Measurements from ENCODE around the gene PFDN4. TPM values are rescaled to one million over a fixed set of nuclear protein-coding genes. Genes with fewer than 3 reads are reported as not detected.

Gene PFDN4
- total and polyA plus RNA-seq, 2 donors (not counting 1 experiment from before 2014, with no cell fraction given): 9.1 to 16.8 TPM

DNA sequence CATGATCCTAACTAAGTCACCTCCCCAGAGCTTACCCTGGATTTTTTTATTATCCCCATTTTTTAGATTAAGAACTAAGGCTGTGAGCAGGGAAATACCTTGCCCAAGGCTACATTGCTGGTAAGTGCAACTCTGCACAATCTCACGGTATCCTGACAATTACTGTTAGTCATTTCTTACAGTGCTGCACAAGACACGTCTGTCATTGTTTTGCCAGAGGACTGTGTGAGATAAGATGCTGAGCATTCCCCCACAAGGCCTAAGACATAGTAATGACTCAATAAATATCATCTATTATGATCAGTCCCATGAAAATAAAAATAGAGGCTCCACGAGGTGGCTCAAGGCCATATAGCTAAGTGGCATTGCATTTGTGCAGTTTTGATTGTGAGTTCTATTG, 21.0 kb downstream of the PFDN4 start:
- TF ChIP-seq EZH2 (IDR thresholded peaks at IDR 0.05; ENCODE audit: borderline replicate concordance, insufficient read depth, low read depth, low read length, poor library complexity, severe bottlenecking): no peak
- TF ChIP-seq, protein P1, sequence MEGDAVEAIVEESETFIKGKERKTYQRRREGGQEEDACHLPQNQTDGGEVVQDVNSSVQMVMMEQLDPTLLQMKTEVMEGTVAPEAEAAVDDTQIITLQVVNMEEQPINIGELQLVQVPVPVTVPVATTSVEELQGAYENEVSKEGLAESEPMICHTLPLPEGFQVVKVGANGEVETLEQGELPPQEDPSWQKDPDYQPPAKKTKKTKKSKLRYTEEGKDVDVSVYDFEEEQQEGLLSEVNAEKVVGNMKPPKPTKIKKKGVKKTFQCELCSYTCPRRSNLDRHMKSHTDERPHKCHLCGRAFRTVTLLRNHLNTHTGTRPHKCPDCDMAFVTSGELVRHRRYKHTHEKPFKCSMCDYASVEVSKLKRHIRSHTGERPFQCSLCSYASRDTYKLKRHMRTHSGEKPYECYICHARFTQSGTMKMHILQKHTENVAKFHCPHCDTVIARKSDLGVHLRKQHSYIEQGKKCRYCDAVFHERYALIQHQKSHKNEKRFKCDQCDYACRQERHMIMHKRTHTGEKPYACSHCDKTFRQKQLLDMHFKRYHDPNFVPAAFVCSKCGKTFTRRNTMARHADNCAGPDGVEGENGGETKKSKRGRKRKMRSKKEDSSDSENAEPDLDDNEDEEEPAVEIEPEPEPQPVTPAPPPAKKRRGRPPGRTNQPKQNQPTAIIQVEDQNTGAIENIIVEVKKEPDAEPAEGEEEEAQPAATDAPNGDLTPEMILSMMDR (IDR thresholded peaks at IDR 0.05): no peak
- no peaks in the 10 kb centered on the region for H3K36me3 ChIP-seq (replicated peaks in 1 of 2; ENCODE audit: control extremely low read depth in 1 of 2, control insufficient read depth in 1 of 2, extremely low read depth in 1 of 2, insufficient read depth in 2 of 2, low read length in 1 of 2)
- ChIA-PET POLR2A (no interaction called here), CTCF (no interaction called here)
- Mint-ChIP-seq H3K4me1 (peaks cover 8% of the 10 kb centered on the region), H3K27me3 (no peaks in the 10 kb centered on the region), H3K27ac (no peak overlapping the region), H3K4me3 (no peak overlapping the region), H3K9me3 (ENCODE audit: insufficient read depth) (peaks cover 7% of the 10 kb centered on the region)
- H3K27me3 ChIP-seq (replicated peaks in 1 of 4; ENCODE audit: control extremely low read depth in 1 of 4, control insufficient read depth in 3 of 4, insufficient read depth in 4 of 4, low read length in 3 of 4): peaks cover 0 to 3% (median 0%) of the 10 kb centered on the region in 4 experiments
- no peak overlapping the region for H2AFZ ChIP-seq (ENCODE audit: insufficient read depth, low read depth, low read length, poor library complexity, severe bottlenecking)
- no peak overlapping the region for H3K27ac ChIP-seq (ENCODE audit: low read length in 2 of 2)
- no peaks in the 10 kb centered on the region for H3K79me2 ChIP-seq (ENCODE audit: control insufficient read depth, insufficient read depth, low read length)
- no peak for ATAC-seq (ENCODE audit: low read depth)
- peaks cover 3 to 12% (median 4%) of the 10 kb centered on the region in 3 donors for H3K9me3 ChIP-seq (ENCODE audit: control extremely low read depth in 1 of 3, control insufficient read depth in 2 of 3, insufficient read depth in 1 of 3, low read length in 2 of 3)
- H4K20me1 ChIP-seq (ENCODE audit: control insufficient read depth, insufficient read depth, low read length, poor library complexity, severe bottlenecking): no peaks in the 10 kb centered on the region
- no peak overlapping the region for H3K9ac ChIP-seq (ENCODE audit: low read length)
- intact Hi-C loops (cut with micrococcal nuclease): no loop called here
- DNase-seq: no peak
- no peaks in the 10 kb centered on the region for H3K4me1 ChIP-seq (ENCODE audit: control insufficient read depth in 2 of 2, insufficient read depth in 2 of 2, low read length in 2 of 2)
- H3K4me2 ChIP-seq (replicated peaks; ENCODE audit: low read depth, low read length, poor library complexity, severe bottlenecking): no peak overlapping the region
- no CpG with 5 or more reads among the region's 3 CpGs for WGBS (ENCODE audit: insufficient coverage)
- H3K4me3 ChIP-seq (ENCODE audit: control extremely low read depth in 1 of 5, extremely low read depth in 1 of 5, insufficient read depth in 1 of 5, low read depth in 2 of 5, low read length in 4 of 5): no peak overlapping the region

DNA sequence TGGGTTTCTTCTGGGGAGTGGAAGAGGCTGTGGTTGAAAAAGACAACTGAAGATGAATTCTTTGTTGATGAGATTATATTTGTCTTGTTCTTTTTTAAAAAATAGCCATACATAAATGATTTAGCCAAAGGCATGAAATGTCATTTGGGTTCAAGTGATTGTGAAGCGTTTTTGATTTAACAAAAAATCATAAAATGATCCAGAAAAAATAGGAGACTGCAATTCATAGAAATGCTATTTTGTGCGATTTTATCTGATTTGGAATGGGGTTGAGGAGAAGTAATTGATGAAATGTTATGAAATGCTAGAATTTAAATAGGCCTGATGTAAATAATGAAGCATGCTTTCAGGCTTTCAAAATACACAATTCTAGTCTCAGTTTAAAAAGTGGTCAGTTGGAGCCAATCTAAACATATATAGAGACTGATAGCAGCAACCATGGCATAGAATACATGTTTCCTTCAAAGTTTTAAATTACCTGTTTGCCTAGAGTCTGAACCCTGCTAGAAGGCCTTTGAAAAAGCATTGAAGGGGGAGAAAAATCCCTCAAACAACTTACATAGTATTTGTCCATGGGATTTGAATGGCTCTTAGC, 21.8 kb downstream of the PFDN4 start:
- no peak overlapping the region for H3K9ac ChIP-seq (ENCODE audit: low read length)
- TF ChIP-seq EZH2 (IDR thresholded peaks at IDR 0.05; ENCODE audit: borderline replicate concordance, insufficient read depth, low read depth, low read length, poor library complexity, severe bottlenecking): no peak
- TF ChIP-seq, protein P1 (IDR thresholded peaks at IDR 0.05): no peak
- Mint-ChIP-seq H3K27ac (no peak overlapping the region), H3K9me3 (ENCODE audit: insufficient read depth) (peaks cover 7% of the 10 kb centered on the region), H3K4me3 (no peak overlapping the region), H3K4me1 (peaks cover 8% of the 10 kb centered on the region), H3K27me3 (peaks cover 3% of the 10 kb centered on the region)
- no peaks in the 10 kb centered on the region for H3K79me2 ChIP-seq (ENCODE audit: control insufficient read depth, insufficient read depth, low read length)
- no peak for DNase-seq
- H4K20me1 ChIP-seq (ENCODE audit: control insufficient read depth, insufficient read depth, low read length, poor library complexity, severe bottlenecking): no peaks in the 10 kb centered on the region
- H3K4me3 ChIP-seq (ENCODE audit: control extremely low read depth in 1 of 5, extremely low read depth in 1 of 5, insufficient read depth in 1 of 5, low read depth in 2 of 5, low read length in 4 of 5): no peak overlapping the region
- H3K36me3 ChIP-seq (replicated peaks in 1 of 2; ENCODE audit: control extremely low read depth in 1 of 2, control insufficient read depth in 1 of 2, extremely low read depth in 1 of 2, insufficient read depth in 2 of 2, low read length in 1 of 2): no peaks in the 10 kb centered on the region
- ChIA-PET CTCF (no interaction called here), POLR2A (no interaction called here)
- no peaks in the 10 kb centered on the region for H3K4me1 ChIP-seq (ENCODE audit: control insufficient read depth in 2 of 2, insufficient read depth in 2 of 2, low read length in 2 of 2)
- H3K27me3 ChIP-seq (replicated peaks in 1 of 4; ENCODE audit: control extremely low read depth in 1 of 4, control insufficient read depth in 3 of 4, insufficient read depth in 4 of 4, low read length in 3 of 4): peaks cover 0 to 3% (median 0%) of the 10 kb centered on the region in 4 experiments
- no peak overlapping the region for H3K4me2 ChIP-seq (replicated peaks; ENCODE audit: low read depth, low read length, poor library complexity, severe bottlenecking)
- H2AFZ ChIP-seq (ENCODE audit: insufficient read depth, low read depth, low read length, poor library complexity, severe bottlenecking): no peak overlapping the region
- no CpG with 5 or more reads among the region's 2 CpGs for WGBS (ENCODE audit: insufficient coverage)
- intact Hi-C loops (cut with micrococcal nuclease): no loop called here
- H3K9me3 ChIP-seq (ENCODE audit: control extremely low read depth in 1 of 3, control insufficient read depth in 2 of 3, insufficient read depth in 1 of 3, low read length in 2 of 3): peaks cover 3 to 12% (median 4%) of the 10 kb centered on the region in 3 donors
- no peak overlapping the region for H3K27ac ChIP-seq (ENCODE audit: low read length in 2 of 2)
- no peak for ATAC-seq (ENCODE audit: low read depth)
